ENCODE results near the gene RANBP17.
"Not testable (repeated sequence)": the region's sequence is repeated elsewhere in the genome, so short reads cannot be mapped to it uniquely, and the experiment has no call there.

Gene RANBP17

DNA sequence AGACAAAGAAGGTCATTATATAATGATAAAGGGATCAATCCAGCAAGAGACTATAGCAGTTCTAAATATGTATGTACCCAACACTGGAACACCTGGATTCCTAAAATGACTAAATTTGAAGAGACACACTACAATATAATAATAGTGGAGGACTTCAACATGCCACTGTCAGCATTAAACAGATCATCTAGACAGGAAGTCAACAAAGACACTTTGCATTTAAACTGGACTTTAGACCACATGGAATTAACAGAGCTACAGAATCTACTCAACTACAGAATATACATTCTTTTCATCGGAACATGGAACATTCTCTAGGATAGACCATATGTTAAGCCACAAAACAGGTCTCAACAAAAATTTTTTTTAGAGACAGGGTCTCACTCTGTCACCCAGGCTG is 388.9 kb downstream of the RANBP17 start:
- DNase-seq (ENCODE audit: low read depth) = no peak

DNA sequence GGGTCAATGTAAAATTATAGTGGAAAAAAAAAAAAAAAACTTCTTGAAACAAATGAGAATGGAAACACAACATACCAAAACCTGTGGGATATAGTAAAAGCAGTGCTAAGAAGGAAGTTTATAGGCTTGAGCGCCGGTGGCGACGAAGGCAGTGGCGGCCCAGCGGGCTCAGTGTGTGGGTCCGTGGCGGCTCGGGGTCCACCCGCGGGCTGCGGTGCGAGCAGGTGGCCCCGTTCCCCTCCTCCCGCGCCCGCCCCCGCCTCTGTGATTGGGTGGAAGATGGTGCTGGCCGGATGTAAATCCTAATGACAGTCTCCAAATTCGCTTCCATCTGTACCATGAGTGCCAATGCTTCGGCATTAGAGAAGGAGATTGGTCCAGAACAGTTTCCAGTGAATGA is 389.7 kb downstream of the RANBP17 start:
- DNase-seq (ENCODE audit: low read depth) = no peak

DNA sequence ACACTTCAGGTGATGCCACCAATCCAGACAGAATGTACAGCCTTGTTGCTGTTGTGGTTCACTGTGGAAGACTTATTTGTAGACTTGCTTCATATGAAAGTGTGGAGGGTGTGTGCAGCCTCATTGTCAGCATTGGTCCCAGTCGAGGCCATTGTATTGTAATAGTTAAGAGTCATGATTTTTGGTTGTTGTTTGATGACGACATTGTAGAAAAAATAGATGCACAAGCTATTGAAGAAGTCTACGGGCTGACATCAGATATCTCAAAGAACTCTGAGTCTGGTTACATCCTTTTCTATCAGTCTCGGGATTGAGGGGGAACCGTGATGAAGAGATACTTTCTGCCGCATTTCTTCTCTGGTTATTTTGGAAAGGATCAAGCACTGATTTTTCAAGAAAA is 390.9 kb downstream of the RANBP17 start:
- no peak for DNase-seq (ENCODE audit: low read depth)

DNA sequence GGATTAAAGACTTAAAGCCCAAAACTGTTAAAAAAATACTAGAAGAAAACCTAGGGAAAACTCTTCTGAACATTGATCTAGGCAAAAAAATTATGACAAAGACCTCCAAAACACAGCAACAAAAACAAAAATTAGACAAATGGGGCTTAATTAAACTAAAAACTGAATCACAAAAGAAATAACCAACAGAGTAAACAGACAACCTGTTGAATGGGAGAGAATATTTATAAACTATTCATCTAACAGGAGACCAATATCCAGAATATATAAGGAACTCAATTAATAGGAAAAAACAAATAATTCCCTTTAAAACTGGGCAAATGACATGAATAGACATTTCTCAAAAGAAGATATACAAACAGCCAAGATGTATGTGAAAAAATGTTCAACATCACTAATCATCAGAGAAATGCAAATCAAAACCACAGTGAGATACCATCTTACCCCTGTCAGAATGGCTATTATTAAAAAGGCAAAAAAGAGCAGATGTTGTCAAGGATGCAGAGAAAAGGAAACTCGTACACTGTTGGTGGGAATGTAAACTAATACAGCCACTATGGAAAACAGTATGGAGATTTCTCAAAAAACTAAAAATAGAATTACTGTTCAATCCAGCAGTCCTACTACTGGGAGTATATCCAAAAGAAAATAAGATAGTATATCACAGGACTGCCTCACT is 397.1 kb downstream of the RANBP17 start:
- no peak for DNase-seq (ENCODE audit: low read depth)

DNA sequence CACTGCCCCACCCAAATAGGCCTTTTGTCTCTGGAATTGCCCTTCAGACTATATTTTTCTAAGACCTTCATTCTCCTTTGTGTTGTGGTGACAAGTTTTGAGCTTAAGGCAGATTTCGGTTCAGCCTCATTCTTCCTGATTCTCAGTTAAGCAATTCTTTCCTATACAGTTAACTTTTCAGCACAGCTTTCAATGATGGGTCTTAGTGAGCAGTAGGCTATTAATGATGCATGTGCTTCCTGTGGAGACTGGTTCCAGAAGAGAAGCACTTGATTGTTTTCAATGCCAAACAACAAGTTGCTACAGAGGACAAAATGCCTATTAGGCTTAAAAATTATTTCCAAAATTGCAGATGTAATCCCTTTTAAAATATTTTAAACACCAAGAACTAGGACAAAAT is 399.5 kb downstream of the RANBP17 start:
- DNase-seq (ENCODE audit: low read depth) = no peak

DNA sequence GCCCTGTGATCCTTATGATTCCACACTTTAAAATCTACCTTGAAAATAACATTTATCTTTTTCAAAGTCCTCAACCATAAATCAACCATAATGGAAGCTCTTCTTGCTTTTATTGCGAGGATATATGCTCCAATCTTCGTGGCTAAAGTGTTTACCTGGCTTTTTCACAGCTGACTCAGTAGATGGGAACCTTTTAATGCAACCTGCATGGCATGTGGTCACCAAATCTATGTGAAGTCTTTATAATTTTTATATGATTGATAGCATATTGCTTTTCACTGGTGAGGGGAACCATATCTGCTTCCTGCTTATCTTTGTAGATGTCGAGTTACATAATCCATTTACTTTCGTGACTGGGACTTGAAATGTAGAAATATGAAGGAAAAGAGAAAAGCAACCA is 400.1 kb downstream of the RANBP17 start:
- no peak for DNase-seq (ENCODE audit: low read depth)

DNA sequence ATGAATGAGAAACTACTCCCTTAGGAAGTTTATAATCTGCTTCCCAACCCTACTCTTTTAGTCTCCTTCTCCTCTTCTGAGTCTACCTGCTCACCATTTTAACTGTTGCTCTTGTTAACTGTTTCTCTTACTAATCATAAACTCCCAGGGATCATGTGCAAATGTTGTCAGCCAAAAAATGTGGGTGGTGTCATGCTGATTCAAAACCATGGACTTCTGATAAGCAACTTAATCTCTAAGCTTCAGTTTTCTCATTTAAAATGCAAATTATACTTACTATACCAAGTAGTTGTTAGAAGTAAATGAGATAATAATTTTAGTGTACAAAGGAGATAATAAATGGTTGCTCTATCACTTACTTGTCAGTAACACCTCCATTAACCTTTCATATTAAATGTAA is 401.4 kb downstream of the RANBP17 start:
- no peak for DNase-seq (ENCODE audit: low read depth)

DNA sequence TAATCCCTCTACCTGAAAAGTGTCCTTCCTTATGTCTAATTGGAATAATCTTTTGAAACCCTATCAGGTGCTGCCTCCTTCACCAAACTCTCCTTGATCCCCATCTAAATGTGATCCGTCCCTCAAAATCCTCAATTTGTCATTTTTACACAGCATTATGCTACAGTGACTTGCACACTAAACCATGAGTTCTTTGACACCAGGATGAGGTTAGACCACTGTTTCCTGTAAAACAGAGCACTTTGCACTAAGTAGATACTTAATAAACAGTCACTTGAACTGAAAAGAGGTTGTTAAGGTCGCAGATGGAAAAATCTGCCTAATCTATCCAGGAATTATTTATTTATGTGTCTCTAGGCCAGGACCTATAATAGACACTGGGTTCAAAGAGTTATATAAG is 403.0 kb downstream of the RANBP17 start:
- DNase-seq (ENCODE audit: low read depth) = no peak

DNA sequence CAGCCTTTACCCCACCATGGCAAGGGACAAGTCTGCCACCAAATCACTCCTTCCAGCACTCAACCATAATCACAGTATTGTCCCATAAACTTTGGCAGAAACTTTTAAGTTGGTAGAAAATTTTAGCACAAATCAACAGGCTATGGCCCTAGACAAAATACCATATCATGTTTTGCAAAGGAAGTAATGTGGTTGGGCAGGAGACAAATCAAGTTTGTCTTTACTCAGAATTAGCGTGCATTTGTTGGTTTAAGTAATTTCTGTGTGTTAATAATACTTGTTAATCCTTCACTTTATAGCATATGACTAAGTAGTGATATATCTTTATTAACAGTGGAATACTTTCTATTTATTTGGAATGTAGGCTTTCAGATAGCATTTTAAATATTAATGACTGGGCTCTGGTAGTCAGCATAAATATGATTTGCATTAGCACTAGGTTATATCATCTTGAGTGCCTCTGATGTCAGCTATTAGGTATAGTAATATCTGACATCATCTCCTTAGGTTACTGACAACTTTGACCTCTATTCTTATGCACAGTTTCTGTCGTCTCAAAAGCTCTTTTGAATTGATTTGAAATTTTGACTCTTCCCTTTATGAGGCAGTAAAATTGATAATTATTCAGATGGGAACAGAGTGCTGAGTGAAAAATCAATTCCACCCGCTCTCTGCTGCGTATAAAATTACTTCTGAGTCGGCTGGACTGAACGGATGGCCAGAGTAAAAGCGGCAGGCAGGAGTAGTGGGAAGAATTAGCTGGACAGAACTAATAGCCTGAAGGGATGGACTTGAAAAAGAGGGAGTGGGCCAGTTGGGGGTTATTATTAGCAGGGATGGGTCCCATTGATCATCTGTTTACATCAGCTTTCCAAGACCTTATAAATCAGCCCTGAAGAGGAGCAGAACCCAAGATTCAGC is 407.1 kb downstream of the RANBP17 start:
- DNase-seq (ENCODE audit: low read depth) = no peak

DNA sequence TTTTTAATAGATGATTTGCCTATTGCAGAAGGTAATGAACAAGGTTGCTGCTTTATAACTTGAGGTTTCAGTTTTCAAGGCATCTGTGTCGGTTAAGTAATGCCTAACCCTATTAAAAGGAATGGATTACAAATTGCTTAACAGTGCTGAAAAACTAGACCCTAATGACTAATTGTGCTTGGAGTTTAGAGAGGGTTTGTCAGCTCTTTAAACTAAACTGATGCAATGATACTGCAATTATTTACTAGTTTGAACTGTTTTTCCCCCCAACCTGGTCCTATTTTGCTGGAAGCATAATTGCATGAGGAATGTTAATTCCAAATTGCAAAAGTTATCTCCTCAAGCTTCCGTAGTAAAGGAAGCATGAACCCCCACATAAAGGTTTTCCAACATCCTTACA is 407.9 kb downstream of the RANBP17 start:
- DNase-seq (ENCODE audit: low read depth) = no peak

DNA sequence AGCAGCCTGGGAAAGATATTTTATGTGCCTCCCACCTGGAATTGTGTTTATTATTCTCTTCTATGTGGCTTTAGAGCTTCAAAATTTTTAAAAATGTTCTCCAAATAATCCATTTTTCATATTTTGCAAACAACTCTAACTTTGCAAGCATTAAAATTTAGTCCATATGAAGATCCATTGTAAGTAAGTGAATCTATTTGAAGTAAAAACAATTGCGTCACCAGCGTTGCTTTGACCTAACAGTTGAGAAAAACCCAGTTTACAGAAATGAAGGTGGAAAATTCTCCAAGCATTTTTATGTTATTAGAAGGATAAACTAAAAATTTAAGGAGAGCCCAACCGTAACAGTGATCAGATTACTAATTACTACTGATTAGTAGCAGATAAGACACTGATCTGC is 408.3 kb downstream of the RANBP17 start:
- no peak for DNase-seq (ENCODE audit: low read depth)

DNA sequence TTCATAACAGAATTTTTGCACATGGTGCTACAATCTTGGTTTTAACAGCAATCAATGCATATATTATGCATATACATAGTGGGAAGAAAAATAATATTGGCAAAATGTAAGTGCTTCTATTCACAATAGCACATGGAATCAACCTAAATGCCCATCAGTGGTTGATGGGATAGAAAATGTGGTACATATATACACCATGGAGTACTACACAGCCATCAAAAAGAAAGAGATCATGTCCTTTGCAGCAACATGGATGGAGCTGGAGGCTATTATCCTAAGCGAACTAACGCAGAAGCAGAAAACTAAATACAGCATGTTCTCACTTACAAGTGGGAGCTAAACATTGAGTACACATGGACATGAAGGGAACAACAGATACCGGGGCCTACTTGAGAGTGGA is 410.0 kb downstream of the RANBP17 start:
- DNase-seq (ENCODE audit: low read depth) = no peak

DNA sequence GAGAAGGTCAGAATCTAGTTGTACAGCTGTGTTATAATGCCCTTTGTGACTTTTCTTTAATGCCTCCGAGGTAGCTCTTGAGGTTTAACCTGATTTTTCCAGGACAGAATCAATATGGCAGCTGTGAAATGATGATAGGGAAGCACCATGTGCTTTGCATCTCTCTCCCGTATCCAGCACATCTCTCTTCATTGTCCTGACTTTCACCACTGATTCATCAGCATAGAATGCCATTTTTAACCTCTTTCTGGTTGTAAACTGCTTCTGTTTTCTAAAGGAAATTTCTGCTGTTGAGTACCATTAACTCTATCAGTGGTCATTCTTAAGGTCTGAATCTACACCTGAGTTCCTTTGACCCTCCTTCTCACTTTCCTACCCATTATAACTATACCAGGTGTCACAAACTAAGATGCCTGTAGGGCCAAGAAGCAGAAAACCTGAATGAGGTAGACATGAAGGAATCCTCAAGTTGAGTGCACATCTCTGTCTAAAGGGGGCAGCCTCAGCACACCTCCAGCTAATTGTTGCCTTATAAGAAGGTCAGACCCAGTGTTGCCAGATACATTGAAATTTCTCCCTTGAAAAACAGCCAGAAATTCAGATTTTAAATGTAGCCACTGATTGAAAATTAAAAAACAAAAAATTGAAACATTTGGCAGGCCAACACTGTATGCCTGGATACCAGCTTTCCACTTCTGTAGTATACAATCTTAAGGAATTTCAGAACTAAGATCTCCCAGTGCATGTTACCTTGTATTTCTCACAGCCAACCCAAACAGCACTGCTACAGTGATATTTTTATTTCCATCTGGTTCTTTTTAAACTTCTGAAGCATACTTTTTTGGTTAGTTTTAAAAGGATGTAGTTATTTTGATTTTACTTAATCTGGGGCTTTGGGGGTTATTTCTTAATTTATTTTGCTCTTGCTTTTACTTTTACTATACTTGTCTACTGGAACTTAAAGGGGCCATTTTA is 411.5 kb downstream of the RANBP17 start:
- DNase-seq (ENCODE audit: low read depth) = no peak

DNA sequence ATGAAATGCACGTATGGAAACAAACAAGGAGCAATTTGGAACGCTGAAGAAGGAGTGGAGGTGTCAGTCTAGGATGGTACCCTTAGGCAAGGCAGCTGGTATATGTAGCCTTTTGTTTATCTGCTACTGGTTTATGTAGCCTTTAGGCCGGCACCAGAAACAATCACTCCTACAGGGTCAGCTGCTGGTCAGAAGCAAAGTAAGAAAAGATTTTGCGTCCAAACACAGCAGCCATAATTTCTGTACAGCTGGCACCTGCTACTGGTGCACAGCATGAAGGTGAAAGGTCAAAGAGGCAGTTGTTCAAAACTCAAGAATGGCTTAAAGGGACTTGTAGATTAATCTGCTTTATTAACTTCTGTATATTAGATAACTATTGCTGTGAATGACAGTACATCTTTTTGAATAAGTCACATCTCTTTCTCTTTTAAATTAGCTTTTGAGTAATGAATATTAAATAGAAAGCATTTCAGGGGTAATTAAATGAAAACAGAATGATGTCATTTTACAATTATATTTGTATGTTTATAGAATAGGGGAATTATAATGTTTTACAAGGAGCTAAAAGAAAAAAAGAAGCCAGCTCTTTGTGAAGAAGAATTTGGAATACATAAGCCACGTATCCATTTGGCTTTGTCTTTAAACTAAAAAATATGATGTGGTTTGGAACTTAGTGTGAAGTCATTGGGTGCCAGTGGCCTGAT is 414.2 kb downstream of the RANBP17 start:
- DNase-seq (ENCODE audit: low read depth) = no peak

DNA sequence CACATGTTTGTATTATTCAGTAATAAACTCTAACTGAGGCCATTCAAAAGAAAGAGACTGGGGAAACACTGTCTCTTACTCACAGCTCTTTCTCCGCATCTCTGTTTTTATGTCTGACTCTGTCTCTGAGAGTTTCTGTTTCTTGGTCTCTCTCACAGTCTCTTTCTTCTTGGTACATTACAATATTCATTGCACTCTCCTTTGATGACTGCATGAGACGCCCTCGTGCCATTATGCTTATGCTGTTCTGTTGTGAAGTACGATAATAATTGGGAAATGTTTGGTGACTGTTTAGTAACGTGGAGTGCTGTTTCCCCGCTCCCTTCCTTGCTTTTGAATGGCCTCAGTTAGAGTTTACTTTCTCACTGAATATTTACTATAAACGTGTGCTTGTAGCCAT is 421.9 kb downstream of the RANBP17 start:
- no peak for DNase-seq (ENCODE audit: low read depth)

DNA sequence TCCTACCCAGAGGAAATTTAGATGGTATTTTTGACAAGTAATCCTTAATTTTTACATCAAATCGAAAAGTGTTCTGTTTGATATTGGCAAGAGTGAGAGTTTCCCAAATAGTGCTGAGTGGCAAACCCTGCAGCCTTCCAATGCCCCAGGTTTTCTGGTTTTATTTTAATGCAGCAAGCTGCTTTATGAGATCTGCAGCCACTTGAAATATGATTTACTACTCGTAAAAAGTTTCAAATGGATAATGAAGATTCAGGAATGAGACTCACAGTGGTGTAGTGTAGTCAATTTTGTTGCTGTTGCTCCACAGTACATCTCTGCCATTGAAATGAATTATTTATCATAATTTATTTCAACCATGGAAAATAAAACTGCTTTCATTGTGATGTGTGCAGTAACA is 423.6 kb downstream of the RANBP17 start:
- DNase-seq (ENCODE audit: low read depth) = no peak

DNA sequence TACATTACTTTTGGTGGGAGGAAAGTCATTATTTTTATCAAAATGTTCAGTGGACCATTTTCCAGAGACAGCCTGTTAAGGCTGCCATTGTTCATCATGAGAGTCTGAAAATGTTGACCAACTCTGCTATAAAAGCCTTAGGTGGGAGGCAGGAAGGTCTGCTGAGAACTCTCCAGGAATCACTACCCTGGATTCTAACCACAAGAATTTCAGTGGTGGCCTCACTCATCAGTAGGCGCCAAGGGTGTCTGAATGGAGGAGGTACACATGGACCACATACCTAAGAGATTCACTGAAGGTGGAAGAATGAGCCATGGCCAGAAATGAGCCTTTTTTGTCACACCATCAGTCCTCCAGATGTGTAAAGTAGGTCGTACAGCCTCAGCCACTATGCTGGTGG is 426.2 kb downstream of the RANBP17 start:
- DNase-seq (ENCODE audit: low read depth) = no peak

DNA sequence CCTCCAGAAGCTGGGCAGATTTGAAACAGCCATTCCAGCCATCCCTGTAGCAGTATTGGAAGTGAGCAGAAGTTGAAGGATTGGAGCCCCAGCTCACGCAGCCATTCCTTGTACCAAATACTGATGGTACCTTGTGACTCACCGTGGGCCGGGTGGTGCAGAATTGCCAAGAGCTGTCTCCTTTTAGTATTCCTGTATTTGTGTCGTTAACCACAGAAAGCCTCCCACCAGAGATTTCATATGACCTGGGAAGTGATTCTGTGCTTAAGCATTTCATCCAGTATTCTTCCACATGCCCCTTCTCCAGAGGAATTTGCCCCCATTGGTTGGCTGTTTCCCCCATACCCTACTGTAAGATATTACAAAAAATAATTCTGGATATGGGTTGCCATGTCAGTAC is 429.6 kb downstream of the RANBP17 start:
- DNase-seq (ENCODE audit: low read depth) = no peak

DNA sequence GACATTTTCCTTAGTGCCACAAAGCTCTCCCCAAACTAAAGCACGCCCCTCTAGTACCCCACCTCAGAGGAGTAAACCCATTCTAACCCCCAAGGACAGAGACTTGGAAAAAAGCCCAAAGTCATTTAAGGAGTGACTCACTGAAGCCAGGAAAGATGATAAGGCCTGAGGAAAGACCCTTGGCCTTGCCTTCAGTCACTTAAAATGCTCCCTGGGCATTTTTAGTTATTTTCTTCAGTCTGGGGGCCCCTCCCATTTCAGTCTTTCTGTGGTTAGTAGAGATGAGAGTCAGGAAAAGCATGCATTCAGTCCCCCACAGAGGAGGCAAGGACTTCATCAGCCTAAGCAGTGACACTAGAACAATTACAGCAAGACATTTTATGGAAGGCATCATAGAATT is 433.5 kb downstream of the RANBP17 start:
- DNase-seq (ENCODE audit: low read depth) = no peak

DNA sequence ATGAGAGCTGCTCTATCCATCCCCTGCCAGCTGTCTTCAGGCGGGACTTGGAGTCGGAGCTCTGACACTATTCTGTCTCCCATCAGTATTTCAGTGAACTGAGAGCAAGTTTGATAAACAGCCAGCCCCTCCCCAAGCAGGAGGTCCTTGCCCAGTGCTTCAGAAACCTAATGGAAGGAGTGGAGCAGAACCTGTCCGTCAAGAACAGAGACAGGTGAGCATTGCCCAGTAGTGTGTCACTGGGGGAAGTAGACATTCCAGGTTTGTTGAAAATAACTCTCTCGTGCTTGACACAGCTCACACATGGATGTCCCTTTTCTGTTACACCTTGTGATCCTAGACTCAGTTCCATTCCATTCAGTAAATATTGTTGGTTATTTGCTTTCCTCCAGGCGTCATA is 434.0 kb downstream of the RANBP17 start:
- no peak for DNase-seq (ENCODE audit: low read depth)

DNA sequence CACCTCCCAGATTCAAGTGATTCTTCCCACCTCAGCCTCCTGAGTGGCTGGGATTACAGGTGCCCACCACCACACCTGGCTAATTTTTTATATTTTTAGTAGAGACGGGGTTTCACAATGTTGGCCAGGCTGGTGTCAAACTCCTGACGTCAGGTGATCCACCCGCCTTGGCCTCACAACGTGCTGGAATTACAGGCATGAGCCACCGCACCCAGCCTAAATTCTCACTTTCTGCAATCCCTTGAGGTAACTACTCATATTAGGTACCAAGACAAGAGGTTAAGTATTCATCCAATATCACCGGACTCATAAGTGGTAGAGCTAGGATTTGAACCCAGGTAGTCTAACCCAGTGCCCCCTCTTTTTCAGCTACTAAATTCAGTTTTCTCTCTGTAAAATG is 436.1 kb downstream of the RANBP17 start:
- not testable (repeated sequence) for DNase-seq (ENCODE audit: low read depth)

DNA sequence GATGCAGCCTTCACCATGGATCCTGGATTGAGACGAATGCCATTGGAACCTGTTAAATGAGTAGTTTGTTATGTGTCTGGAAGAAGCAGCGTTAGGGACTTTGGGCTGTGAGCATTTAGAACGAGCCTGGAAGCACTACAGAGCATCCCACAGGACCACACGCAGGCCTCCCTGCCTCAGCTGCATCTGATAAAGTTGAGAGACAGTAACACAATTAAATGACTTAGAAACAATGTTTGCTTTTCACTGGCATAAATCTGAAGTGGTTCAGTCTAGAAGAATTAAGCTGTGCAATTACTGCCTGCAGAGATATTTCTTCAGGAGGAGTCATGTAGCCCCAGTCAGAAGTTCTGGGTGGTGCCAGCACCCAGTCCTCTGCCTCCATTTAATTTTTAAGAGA is 437.4 kb downstream of the RANBP17 start:
- no peak for DNase-seq (ENCODE audit: low read depth)

All from stimulated activated CD4-positive, alpha-beta T cell treated with anti-CD3 and anti-CD28 coated beads, Interleukin-2, amount 100 ng/mL, for 4 hours (primary cell).